ENCODE measurements around the gene PRPF6.

DNA sequence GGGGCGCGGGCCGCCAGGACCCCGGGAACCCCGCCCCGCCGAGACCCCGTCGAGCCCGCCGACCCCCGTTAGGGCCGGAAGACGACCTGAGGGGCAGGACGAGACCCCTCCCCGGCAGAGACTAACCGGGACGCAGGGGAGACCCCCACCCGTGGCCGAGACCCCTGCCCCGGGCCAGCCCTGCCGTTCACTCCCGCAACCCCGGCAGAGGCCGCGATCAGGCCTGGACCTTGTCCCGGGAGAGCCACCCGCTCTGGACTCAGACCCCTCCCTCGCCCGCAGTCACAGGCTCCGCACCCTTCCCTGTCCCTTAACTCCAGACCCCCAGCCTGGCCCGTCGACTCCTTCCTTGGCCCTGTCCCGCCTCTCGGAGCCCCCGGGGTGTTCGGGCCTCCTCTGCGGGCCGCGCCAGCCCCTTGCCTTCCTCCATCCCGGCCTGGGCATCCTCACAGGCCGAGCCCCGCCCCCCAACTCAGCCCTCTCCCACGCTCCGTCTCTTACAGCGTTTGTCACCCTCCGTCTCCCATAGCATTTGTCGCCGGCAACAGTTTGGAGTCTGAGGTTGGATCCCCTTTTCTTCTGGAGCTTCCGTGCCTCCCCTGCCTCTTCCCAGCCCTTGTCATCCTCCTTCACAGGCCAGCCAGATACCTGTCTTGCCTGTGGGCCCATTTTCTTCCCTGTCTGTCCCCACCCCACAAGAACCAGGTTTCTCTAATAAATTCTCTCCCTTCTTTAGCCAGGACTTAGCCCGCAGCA lies 82.6 kb downstream of the PRPF6 start:
- TF ChIP-seq CTCF (IDR thresholded peaks at IDR 0.05) (no peak), POLR2A (IDR thresholded peaks at IDR 0.05) (no peak)

All from esophagus squamous epithelium (tissue), 4 donors.